Left cardiac atrium (tissue), 4 donors: ENCODE data around the gene AK4. TPM values are rescaled to one million over a fixed set of nuclear protein-coding genes. Genes with fewer than 3 reads are reported as not detected.
"Not testable (repeated sequence)": the region's sequence is repeated elsewhere in the genome, so short reads cannot be mapped to it uniquely, and the experiment has no call there.

Experiments used
- ATAC-seq, 2 donors: fragments of 200-7000 bp; cut with Tn5 transposase; one replicate each; pipeline ENCODE4 v1.9.1; 2020; ENCODE audit warnings: mild to moderate bottlenecking in 2 of 2, moderate library complexity in 2 of 2
- DNase-seq: peaks from one replicate; pipeline ENCODE4 v3.0.0-alpha.2; 2020
- intact Hi-C, 2 donors: fragments of 100-400 bp; cut with DNase I; formaldehyde crosslinking; loops; one replicate each; pipeline versions ENCODE4 v1.14.1 to v1.15.1; 2022 to 2023
- total RNA-seq, 2 donors: library from RNA; stranded (reverse); fragmentation: NEBNext Ultra II Directional; extraction: Animal tissue kit (Norgen Biotek cat#: 25700); gene quantifications; one replicate each; pipeline ENCODE4 v1.2.1, GENCODE V29; 2021
- donor health status: DM: no; HTN: yes; CAD: no.
- donor health status: DM: no; HTN: yes; CAD: no; lungs with severe emphysema.
- donor health status: DM: yes; HTN: yes; CAD: no.
- donor health status: Dilated cardiomyopathy.

AK4 gene
- total RNA-seq, 2 donors from 2014 or later = 79.7 to 81.3 TPM

- no peak for DNase-seq
- no peak for ATAC-seq
- intact Hi-C loops = no loop called here
These were observed 82.9 kb downstream of the AK4 start for GRCh38 chr1:65230731-65231481.

- DNase-seq (no peak), ATAC-seq (no peak)
- intact Hi-C loops = no loop called here
These were observed 83.8 kb downstream of the AK4 start for GRCh38 chr1:65231718-65232330.

- ATAC-seq (no peak), DNase-seq (no peak)
- intact Hi-C loops = no loop called here
These were observed 84.5 kb downstream of the AK4 start for GRCh38 chr1:65232461-65232990.

GRCh38 chr1:65233782-65234181 lies 85.8 kb downstream of the AK4 start:
- DNase-seq (no peak), ATAC-seq (no peak)
- intact Hi-C loops = no loop called here

- intact Hi-C loops = loop anchor here in 1 of 2 donors (5.0 kb wide), 1 partner anchor 451 kb away; no protein-coding TSS in a partner anchor
- DNase-seq = no peak
- no peak for ATAC-seq
These were observed 88.1 kb downstream of the AK4 start for GRCh38 chr1:65235867-65236805.

- not testable (repeated sequence) for ATAC-seq, DNase-seq
- intact Hi-C loops = loop anchor here in 1 of 2 donors (5.0 kb wide), 1 partner anchor 450 kb away; no protein-coding TSS in a partner anchor
These were observed 89.1 kb downstream of the AK4 start for GRCh38 chr1:65237088-65237487.

GRCh38 chr1:65237503-65237902 lies 89.5 kb downstream of the AK4 start:
- intact Hi-C loops = loop anchor here in 1 of 2 donors (5.0 kb wide), 1 partner anchor 450 kb away; no protein-coding TSS in a partner anchor

GRCh38 chr1:65238010-65238409 lies 90.0 kb downstream of the AK4 start:
- no peak for ATAC-seq
- intact Hi-C loops = loop anchor here in 1 of 2 donors (5.0 kb wide), 1 partner anchor 449 kb away; no protein-coding TSS in a partner anchor
- no peak for DNase-seq

More at GRCh38 chr1:65237503-65237902, 89.5 kb downstream of the AK4 start:
- ATAC-seq (no peak), DNase-seq (no peak)

GRCh38 chr1:65243491-65243890 lies 95.5 kb downstream of the AK4 start:
- DNase-seq = no peak
- intact Hi-C loops = no loop called here
- ATAC-seq = no peak

GRCh38 chr1:65245295-65245694 lies 97.3 kb downstream of the AK4 start:
- intact Hi-C loops = no loop called here
- no peak for ATAC-seq
- DNase-seq = no peak

- ATAC-seq = peak; percentile 61 to 89
- no peak for DNase-seq
- intact Hi-C loops = no loop called here
These were observed 99.7 kb downstream of the AK4 start for GRCh38 chr1:65247419-65248359.

GRCh38 chr1:65250826-65251225 lies 102.8 kb downstream of the AK4 start:
- no peak for ATAC-seq

GRCh38 chr1:65253800-65254319 lies 105.9 kb downstream of the AK4 start:
- ATAC-seq = peak in 1 of 2 donors; percentile 50
- intact Hi-C loops = no loop called here
- no peak for DNase-seq

More at GRCh38 chr1:65250826-65251225, 102.8 kb downstream of the AK4 start:
- DNase-seq = no peak
- intact Hi-C loops = no loop called here

GRCh38 chr1:65254320-65255034 lies 106.5 kb downstream of the AK4 start:
- DNase-seq = peak; percentile 85
- ATAC-seq = peak; percentile 95
- intact Hi-C loops = no loop called here

GRCh38 chr1:65255035-65255655 lies 107.1 kb downstream of the AK4 start:
- intact Hi-C loops = no loop called here
- DNase-seq (peak; percentile 25), ATAC-seq (peak; percentile 28 to 49)

GRCh38 chr1:65255656-65256050 lies 107.7 kb downstream of the AK4 start:
- intact Hi-C loops = no loop called here
- no peak for DNase-seq
- ATAC-seq = no peak
